Stimulated activated CD8-positive, alpha-beta memory T cell treated with anti-CD3 and anti-CD28 coated beads, Interleukin-7, amount 100 ng/mL, for 24 hours (primary cell): ENCODE measurements around the gene PIGO.
A peak's percentile ranks its signal among the peaks of the same experiment; 100 is the strongest.

Experiments
- DNase-seq: peaks from one replicate; pipeline ENCODE4 v3.0.0-alpha.2; 2020; ENCODE audit warnings: low read depth

The PIGO gene

DNA sequence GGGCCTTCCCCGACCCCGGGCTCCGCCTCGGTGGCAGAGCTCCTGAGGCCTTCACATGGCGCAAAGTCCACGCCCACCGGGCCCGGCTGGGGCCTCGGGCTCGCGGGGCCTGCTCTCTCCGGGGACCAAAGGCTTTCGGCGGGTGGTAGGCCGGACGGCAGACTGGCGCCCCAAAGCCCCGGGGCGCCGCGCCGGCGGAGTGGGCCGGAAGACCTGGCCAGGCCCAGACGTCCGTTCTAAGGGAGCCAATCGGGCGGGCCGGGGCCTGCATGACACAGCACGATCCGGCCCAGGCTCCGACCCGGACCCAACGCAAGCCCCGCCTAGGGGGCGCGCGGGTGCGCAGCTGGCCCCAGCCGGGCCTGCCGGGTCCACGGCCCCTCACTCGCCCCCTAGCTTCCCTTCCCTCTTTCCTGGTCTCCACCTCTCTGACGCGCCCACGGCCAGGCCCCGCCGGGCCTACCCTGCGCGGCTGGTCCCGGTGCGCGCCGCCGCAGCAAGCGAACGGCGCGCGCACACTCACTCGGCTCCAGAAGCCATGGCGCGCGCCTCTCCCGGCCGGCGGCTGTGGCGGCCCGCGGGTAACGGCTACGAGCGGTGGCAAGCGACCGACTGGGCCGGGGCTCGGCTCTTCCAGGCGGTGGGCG lies 24.5 kb downstream of the PIGO start:
- peak; percentile 33 for DNase-seq

DNA sequence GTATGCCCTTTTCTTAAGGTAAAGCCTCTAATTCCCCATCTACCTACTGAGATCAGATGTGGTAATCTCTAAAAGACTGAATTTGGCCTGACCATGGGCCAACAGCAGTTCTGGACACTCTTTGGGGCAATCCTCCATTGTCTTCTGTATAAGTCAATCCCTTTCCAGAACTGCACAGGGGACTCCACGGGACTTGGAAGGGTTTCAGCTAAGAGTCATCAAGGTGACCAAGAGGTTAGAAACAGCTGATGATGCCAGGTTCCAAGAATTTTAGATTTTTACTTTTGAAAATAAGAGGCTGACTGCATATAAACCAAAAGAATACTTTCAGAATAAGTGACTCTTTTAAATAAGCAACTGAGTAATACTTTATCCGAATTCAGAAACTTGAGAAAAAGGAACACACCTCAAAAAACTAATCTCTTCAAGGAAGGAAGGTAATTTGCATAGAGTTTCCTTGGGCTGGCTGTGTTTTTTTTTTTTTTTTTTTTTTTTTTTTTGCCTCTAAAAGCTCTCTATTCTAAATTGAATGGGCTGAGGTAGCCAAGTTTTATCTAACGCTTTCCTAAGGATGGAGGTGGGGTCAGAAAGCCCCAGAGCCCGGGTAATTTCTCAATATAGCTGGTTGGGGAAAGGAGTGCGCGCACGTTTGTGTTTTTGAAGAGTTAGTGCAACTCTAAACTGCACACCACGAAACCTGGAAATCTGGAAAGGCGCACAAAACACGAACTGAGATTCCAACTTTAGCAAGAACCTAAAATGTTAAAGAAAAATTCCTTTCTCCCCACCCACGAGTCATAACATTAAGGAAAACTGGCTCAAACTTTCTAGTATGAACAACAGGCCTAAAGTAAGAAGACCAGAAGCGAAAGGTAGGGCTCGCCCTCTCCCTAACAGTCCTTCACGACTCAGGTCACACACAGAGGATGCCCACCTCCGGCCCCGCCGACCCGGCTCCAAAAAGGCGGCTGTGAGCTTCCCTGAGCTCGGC lies 25.3 kb downstream of the PIGO start:
- DNase-seq: no peak

DNA sequence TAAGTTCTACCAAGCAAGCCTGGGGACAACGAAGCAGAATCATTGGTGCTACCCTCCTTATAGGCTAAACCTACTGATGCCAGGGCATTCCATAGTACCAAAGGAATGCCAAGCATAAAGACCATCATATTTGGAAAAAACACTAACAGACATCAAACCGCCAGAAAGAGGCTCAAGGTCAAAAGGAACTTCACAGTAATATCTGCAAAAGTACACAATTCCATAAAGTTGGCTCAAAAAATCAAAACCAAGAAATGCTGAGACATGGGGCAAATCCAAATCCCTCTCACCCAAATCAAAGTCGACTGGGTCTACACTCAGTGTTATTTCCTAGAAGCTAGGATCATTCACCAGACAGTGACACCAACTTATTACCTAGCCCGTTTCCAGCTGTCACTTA lies 27.4 kb downstream of the PIGO start:
- no peak for DNase-seq

GRCh38 chr9:35067056-35067455 lies 29.3 kb downstream of the PIGO start:
- DNase-seq: no peak

DNA sequence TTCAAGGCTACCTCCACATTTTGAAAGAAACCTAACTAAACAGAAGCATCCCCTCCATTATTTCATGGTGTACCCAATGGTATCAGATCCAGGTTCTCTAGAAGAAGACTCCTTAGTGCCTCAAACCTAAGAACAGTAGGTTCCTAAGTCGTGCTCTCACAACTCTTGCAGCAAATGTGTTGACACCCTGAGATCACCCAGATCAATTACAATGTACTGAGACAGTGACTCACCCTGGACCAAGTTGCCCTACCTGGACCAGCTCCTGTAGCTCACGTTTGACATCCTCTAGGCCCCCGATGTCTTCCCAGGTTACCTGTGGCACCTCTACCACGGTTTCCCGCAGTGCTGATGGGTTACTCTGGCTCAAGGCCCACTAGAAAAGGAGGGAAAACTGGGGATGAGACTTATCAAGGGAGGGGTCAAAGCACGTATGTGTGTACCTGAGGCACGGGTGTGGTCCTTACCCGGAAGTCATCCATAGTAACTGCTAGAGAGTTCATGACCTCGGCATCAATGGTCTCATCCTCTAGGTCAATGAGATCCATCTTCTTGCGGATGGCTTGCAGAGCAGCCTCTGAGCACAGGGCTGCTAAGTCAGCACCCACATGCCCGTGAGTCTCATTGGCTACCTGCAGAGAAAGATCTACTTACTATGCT lies 35.7 kb downstream of the PIGO start:
- DNase-seq: no peak

DNA sequence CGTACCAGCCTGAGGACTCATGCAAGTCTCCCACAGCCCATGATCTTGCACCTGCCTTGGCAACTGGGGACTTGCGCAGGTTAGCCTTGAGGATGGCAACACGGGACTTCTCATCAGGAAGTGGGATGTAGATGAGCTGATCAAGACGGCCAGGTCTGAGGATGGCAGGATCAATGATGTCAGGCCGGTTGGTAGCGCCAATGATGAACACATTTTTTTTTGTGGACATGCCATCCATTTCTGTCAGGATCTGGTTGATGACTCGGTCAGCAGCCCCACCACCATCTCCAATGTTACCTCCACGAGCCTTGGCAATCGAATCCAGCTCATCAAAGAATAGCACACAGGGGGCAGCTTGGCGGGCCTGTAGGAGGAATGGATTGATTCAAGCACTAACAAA lies 37.0 kb downstream of the PIGO start:
- DNase-seq: no peak

DNA sequence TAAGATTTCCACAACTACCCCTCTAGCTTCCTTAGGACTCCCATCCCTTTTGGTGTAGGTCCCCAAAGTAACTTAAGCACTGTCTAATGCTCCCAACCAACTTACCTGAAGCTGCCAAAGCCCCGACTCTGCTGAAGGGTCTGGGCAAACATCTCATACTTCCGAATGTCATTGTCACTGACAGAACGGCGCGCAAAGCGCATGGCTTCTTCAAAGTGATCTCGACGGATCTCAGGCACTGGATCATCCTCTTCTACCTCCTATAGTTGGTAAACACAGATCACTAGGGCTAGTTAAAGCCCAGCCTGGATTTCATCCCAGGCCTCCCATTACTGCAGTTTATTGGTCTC lies 39.1 kb downstream of the PIGO start:
- DNase-seq: no peak

GRCh38 chr9:35056571-35057270 lies 39.7 kb downstream of the PIGO start:
- no peak for DNase-seq

- no peak for DNase-seq
Measured at GRCh38 chr9:35054871-35055644, 41.3 kb downstream of the PIGO start.

DNA sequence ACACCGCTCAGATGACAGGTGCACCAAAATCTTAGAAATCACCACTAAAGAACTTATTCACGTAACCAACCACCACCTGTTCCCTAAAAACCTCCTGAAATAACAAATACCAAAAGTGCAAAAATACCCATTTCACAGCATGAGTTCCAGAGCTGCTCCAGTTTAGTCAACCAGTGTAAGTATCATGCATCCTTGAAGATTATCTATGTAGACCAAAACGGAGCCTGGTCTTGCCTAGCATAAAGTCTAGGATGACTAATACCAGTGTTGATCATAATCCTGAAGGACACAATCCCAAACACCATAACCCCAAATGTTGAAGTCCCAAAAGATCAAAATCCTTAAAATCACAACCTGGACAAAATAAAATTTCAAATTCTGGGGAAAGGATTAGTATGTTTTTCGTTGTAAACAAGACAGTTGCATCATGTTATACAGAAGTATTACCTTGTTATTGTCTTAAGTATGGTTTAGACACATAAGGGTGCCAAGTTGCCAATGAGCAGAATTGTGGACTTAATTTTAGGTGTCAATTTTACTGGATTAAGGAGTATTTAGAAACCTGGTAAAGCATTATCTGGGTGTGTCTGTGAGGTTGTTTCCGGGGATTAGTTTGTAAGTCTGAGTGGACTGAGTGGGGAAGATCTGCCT lies 42.1 kb downstream of the PIGO start:
- DNase-seq: no peak

DNA sequence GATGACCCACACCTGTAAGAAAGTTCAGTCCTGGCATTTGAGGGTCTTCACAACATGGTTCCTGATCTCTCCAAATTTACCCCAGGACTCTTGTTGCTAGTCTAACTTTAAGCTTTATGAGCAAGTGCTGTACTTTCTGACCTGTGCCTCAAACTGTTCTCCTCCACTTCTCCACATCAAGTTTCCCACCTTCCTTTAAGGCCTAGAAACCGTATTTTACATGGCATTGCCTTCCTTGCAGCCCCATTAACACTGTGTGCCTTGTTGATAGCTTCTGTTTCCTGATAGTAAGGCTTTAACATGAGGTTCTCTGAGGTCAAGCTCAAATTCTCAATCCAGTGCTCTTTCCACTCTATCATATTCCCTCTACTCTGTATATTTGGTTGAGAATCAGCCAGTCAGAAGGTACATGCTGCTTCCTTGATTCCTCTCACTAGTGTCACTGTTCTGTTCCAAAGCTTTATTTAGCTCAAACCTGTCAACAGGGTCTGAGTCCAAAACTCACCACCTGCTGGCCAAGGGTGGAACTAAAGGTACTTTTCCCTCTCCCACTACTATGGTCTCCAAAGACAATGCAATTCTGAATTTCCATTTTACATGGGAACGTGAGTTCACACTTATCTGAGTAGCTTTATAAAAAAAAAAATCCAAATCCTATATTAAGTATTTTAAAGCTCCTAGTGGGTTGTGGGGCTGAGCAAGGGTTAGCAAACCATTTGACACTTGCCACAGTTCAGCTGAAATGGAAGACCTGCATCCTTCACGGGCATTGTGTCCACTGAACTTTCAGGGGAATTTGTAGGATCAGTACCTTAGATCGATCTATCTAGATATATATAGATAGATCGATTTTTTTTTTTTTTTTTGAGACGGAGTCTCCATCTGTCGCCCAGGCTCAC lies 45.1 kb downstream of the PIGO start:
- peak; percentile 22 for DNase-seq

DNA sequence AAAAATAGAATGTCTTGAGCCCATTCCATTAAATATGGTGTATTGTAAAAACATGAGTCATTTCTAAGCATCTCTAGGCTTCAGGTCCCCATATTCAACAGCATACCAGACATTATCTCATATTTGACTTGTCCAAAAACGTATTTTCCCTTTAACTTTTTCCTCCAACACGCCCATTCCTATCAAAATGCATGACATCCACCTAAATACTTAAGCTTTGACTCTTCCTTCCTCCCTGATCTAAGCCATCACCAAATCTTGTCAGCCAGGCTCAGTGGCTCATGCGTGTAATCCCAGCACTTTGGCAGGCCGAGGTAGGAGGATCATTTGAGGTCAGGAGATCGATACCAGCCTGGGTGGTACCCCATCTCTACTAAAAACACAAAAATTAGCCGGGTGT lies 47.9 kb downstream of the PIGO start:
- no peak for DNase-seq

GRCh38 chr9:35044071-35044470 lies 52.3 kb downstream of the PIGO start:
- DNase-seq: no peak

DNA sequence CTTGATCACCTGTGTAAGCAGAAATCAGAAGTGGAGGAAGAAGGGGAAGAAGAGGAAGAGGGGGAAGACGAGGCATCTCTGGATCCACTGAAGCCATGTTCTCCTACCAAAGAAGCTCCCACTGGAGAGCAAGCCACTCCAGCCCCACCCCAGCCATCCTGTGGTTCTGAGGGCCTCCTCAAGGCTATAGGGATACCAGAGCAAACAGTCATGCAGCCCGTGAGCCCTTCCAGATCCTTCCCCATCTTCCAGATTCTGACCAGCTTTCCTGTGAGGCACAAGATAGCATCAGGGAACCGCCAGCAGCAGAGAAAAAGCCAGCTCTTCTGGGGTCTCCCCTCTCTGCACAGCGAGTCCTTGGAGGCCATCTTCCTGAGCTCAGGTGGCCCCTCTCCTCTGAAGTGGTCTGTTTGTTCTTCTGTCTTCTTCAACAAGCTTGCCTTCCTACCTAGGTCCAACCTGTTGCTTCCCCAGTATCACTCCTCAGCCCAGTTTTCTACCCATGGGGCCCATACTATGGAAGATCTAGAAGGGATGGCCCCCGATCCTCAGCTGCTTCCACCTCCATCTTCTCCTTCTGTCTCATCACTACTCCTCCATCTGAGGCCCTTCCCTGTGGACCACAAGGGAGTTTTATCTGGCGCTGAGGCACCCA lies 53.4 kb downstream of the PIGO start:
- DNase-seq: no peak

DNA sequence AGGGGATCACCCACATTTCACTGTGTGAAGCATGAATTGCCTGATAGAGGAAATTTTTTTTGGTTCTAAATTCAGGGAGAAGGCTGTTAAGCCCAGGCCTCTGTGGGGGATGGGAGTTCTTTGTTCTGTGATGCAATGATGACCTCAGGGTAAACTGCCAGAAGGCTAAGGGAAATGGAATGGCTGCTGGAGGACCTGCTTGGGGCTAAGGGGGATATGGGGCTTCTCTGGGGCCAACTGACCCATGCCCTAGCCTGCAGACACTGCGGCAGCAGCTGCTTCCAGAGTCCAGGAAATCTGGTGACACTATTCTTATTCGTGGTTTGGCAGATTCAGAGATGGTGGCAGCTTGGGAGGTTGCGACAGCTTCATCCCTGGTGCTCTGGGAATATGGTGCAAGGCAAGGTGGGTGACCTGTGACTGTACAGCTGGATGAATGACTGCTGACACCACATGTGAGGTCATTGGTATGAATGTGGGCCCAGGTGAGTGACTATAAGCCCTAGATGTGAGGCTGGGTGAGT lies 54.2 kb downstream of the PIGO start:
- DNase-seq: no peak
